ENCODE measurements around the gene ZC2HC1C.
"Not testable (repeated sequence)": the region's sequence is repeated elsewhere in the genome, so short reads cannot be mapped to it uniquely, and the experiment has no call there.

ZC2HC1C gene

GRCh38 chr14:75091251-75091650 lies 21.8 kb downstream of the ZC2HC1C start:
- no peak for DNase-seq (ENCODE audit: low read depth in 2 of 2)

- DNase-seq (ENCODE audit: low read depth in 2 of 2): no peak
Measured at GRCh38 chr14:75092698-75093097, 23.3 kb downstream of the ZC2HC1C start.

- no peak for DNase-seq (ENCODE audit: low read depth in 2 of 2)
Measured at GRCh38 chr14:75094896-75095295, 25.5 kb downstream of the ZC2HC1C start.

- no peak for DNase-seq (ENCODE audit: low read depth in 2 of 2)
Measured at GRCh38 chr14:75095690-75096089, 26.2 kb downstream of the ZC2HC1C start.

GRCh38 chr14:75096959-75097358 lies 27.5 kb downstream of the ZC2HC1C start:
- no peak for DNase-seq (ENCODE audit: low read depth in 2 of 2)

GRCh38 chr14:75098212-75098611 lies 28.8 kb downstream of the ZC2HC1C start:
- DNase-seq (ENCODE audit: low read depth in 2 of 2): no peak

- no peak for DNase-seq (ENCODE audit: low read depth in 2 of 2)
Measured at GRCh38 chr14:75098682-75099081, 29.2 kb downstream of the ZC2HC1C start.

- DNase-seq (ENCODE audit: low read depth in 2 of 2): no peak
Measured at GRCh38 chr14:75101491-75101890, 32.0 kb downstream of the ZC2HC1C start.

GRCh38 chr14:75107186-75107585 lies 37.7 kb downstream of the ZC2HC1C start:
- no peak for DNase-seq (ENCODE audit: low read depth in 2 of 2)

- DNase-seq (ENCODE audit: low read depth in 2 of 2): no peak
Measured at GRCh38 chr14:75109877-75110276, 40.4 kb downstream of the ZC2HC1C start.

GRCh38 chr14:75113932-75114539 lies 44.6 kb downstream of the ZC2HC1C start:
- DNase-seq (ENCODE audit: low read depth in 2 of 2): no peak

- DNase-seq (ENCODE audit: low read depth in 2 of 2): no peak
Measured at GRCh38 chr14:75119056-75119455, 49.6 kb downstream of the ZC2HC1C start.

GRCh38 chr14:75120541-75121291 lies 51.3 kb downstream of the ZC2HC1C start:
- no peak for DNase-seq (ENCODE audit: low read depth in 2 of 2)

GRCh38 chr14:75121552-75121951 lies 52.1 kb downstream of the ZC2HC1C start:
- no peak for DNase-seq (ENCODE audit: low read depth in 2 of 2)

GRCh38 chr14:75123991-75124390 lies 54.5 kb downstream of the ZC2HC1C start:
- no peak for DNase-seq (ENCODE audit: low read depth in 2 of 2)

- DNase-seq (ENCODE audit: low read depth in 2 of 2): no peak
Measured at GRCh38 chr14:75125617-75126016, 56.2 kb downstream of the ZC2HC1C start.

GRCh38 chr14:75126121-75126544 lies 56.7 kb downstream of the ZC2HC1C start:
- DNase-seq (ENCODE audit: low read depth in 2 of 2): no peak

GRCh38 chr14:75126679-75127473 lies 57.4 kb downstream of the ZC2HC1C start, which contains the start of gene NEK9:
TSS of gene NEK9 (minus strand) at chr14:75127048. CDS start at chr14:75126921, 127 bp downstream.
- DNase-seq (ENCODE audit: low read depth in 2 of 2): peak; percentile 84 to 86

GRCh38 chr14:75127474-75127820 lies 58.0 kb downstream of the ZC2HC1C start:
- not testable (repeated sequence) for DNase-seq (ENCODE audit: low read depth in 2 of 2)

- DNase-seq (ENCODE audit: low read depth in 2 of 2): no peak
Measured at GRCh38 chr14:75127903-75128595, 58.6 kb downstream of the ZC2HC1C start.

GRCh38 chr14:75128596-75128990 lies 59.2 kb downstream of the ZC2HC1C start:
- DNase-seq (ENCODE audit: low read depth in 2 of 2): no peak
